HT1080 (cell line): ENCODE measurements around the gene MECR. TPM values are rescaled to one million over a fixed set of nuclear protein-coding genes. Genes with fewer than 3 reads are reported as not detected.
"Not testable (repeated sequence)": the region's sequence is repeated elsewhere in the genome, so short reads cannot be mapped to it uniquely, and the experiment has no call there.

Experiments
- DNase-seq: peaks from one replicate; pipeline ENCODE4 v3.0.0-alpha.2; 2015; ENCODE audit warnings: low read depth
- total RNA-seq: library from RNA; depleted of rRNA; stranded (reverse); fragments of >200 nt; shearing (Covaris generic); gene quantifications from 2 replicates; pipeline ENCODE4 v1.2.3, GENCODE V29; 2014

The MECR gene
- total RNA-seq, 1 experiment from 2014 or later = 34.4 TPM

GRCh38 chr1:29237129-29237821 lies 6.5 kb upstream of the MECR start:
- DNase-seq = peak; percentile 32

- DNase-seq = no peak
These were observed 6.0 kb upstream of the MECR start for GRCh38 chr1:29236712-29237128.

GRCh38 chr1:29235955-29236711 lies 5.4 kb upstream of the MECR start, which contains the start of gene PTPRU:
Gene PTPRU (plus strand): TSS chr1:29236522. CDS start chr1:29236645, 123 bp downstream.
- DNase-seq = peak; percentile 58

GRCh38 chr1:29234881-29235280 lies 4.1 kb upstream of the MECR start:
- not testable (repeated sequence) for DNase-seq

GRCh38 chr1:29234471-29234870 lies 3.7 kb upstream of the MECR start:
- DNase-seq = no peak

- DNase-seq = no peak
These were observed 3.0 kb upstream of the MECR start for GRCh38 chr1:29233693-29234092.

GRCh38 chr1:29232387-29232786 lies 1.7 kb upstream of the MECR start:
- no peak for DNase-seq

- DNase-seq = no peak
These were observed 556 bp downstream of the MECR start for GRCh38 chr1:29230204-29230552.

GRCh38 chr1:29227511-29227910 lies 3.2 kb downstream of the MECR start:
- DNase-seq = no peak

GRCh38 chr1:29225361-29225760 lies 5.4 kb downstream of the MECR start:
- DNase-seq = no peak

GRCh38 chr1:29224356-29224837 lies 6.3 kb downstream of the MECR start:
- no peak for DNase-seq

GRCh38 chr1:29223521-29223920 lies 7.2 kb downstream of the MECR start:
- DNase-seq = no peak

GRCh38 chr1:29222686-29223085 lies 8.0 kb downstream of the MECR start:
- DNase-seq = no peak

GRCh38 chr1:29222260-29222659 lies 8.5 kb downstream of the MECR start:
- DNase-seq = not testable (repeated sequence)

GRCh38 chr1:29221296-29221695 lies 9.4 kb downstream of the MECR start:
- no peak for DNase-seq

GRCh38 chr1:29218223-29218622 lies 12.5 kb downstream of the MECR start:
- DNase-seq = no peak

GRCh38 chr1:29217633-29218032 lies 13.1 kb downstream of the MECR start:
- DNase-seq = no peak

- DNase-seq = no peak
These were observed 17.7 kb downstream of the MECR start for GRCh38 chr1:29213055-29213454.

GRCh38 chr1:29211086-29212030 lies 19.4 kb downstream of the MECR start:
- DNase-seq = no peak

- peak; percentile 52 for DNase-seq
These were observed 20.3 kb downstream of the MECR start for GRCh38 chr1:29210278-29211085.

GRCh38 chr1:29209173-29209572 lies 21.6 kb downstream of the MECR start:
- no peak for DNase-seq
